Thoracic aorta (tissue), 2 donors: Measurements from ENCODE around the gene C6orf52. TPM values are rescaled to one million over a fixed set of nuclear protein-coding genes. Genes with fewer than 3 reads are reported as not detected.

Experiments
- ATAC-seq: fragments of 150-250 bp; one replicate; pipeline ENCODE4 v1.8.0; 2017; ENCODE audit warnings: low read depth; ENCODE audit not compliant: insufficient number of reproducible peaks, low FRiP score
- DNase-seq: peaks from one replicate; pipeline ENCODE4 v3.0.0-alpha.2; 2020; ENCODE audit warnings: low spot score
- H3K27ac ChIP-seq, 2 donors: fragments of 200-600 bp; sonication (generic); 1 replicate in 1 of 2; 2 replicates in 1 of 2; pipeline ENCODE4 v1.5.1; 2016; ENCODE audit warnings: mild to moderate bottlenecking in 2 of 2, moderate library complexity in 2 of 2
- H3K27me3 ChIP-seq: fragments of 200-600 bp; sonication (generic); replicated peaks from 2 replicates; pipeline ENCODE4 v1.6.0; 2016; ENCODE audit warnings: mild to moderate bottlenecking; ENCODE audit not compliant: insufficient read depth
- H3K36me3 ChIP-seq: fragments of 200-600 bp; sonication (generic); one replicate; pipeline ENCODE4 v1.5.1; 2016
- H3K4me1 ChIP-seq, 2 donors: fragments of 200-600 bp; sonication (generic); 1 replicate in 1 of 2; 2 replicates in 1 of 2; pipeline versions ENCODE4 v1.5.1 to v1.6.0; 2016; ENCODE audit warnings: low read depth in 2 of 2, mild to moderate bottlenecking in 1 of 2; ENCODE audit not compliant: control insufficient read depth in 1 of 2
- H3K4me3 ChIP-seq: fragments of 200-600 bp; sonication (generic); 2 replicates; pipeline ENCODE4 v1.5.1; 2016; ENCODE audit warnings: mild to moderate bottlenecking
- H3K9me3 ChIP-seq: fragments of 200-600 bp; sonication (generic); 2 replicates; pipeline ENCODE4 v1.5.1; 2016
- total RNA-seq, 2 donors: library from RNA; depleted of rRNA; stranded (reverse); fragments of >200 nt; gene quantifications; one replicate each; pipeline versions ENCODE4 v1.1.0 to v1.2.3, GENCODE V29; 2016
- TF ChIP-seq, protein P1 (sequence below): fragments of 200-600 bp; sonication (generic); IDR thresholded peaks from one replicate; pipeline ENCODE4 v1.5.1; 2019; ENCODE audit warnings: antibody characterized with exemption

Gene C6orf52
- total RNA-seq, 2 donors from 2014 or later: not detected

DNA sequence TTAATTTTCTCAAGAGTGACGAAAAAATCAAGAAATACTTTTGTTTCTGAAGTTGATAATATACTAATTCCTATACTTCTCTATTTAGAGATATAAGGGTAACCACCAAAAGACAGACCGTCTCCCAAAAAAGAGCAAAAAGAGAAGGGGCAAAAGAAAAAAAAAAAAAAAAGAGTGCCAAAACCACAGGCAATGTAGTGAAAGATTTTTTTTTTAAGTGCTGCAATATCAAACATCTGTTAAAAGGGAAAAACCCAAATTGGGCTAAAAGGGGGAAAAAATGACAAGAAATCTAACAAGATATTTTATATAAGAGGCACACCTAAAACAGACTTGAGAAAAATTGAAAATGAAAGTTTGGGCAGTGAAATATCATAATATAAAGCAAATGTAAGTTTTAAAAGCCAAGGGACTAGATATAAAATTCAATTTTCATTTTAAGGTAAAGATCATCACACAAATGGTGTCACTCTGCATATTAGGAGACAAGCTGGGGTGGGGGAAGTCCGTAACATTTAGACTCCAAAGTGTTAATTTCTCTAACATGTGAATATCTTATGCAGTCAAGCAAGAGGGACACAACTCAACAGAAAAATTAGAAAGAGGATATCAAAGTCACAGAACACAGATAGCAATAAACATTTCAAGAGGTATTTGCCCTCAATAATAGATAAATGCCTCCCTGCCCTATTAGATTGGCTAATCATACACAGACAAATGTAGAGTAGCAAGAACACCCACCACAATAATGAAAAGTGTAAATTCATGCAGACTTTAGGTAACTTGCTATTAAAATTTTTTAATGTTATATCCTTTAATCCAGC is 9.1 kb downstream of the C6orf52 start:
- Histone ChIP-seq H3K4me3 (no peak overlapping the region), H3K4me1 (no peaks in the 10 kb centered on the region), H3K36me3 (no peaks in the 10 kb centered on the region), H3K27me3 (no peaks in the 10 kb centered on the region), H3K9me3 (no peaks in the 10 kb centered on the region), H3K27ac (no peak overlapping the region)
- ATAC-seq (no peak), DNase-seq (no peak)
- TF ChIP-seq, protein P1, sequence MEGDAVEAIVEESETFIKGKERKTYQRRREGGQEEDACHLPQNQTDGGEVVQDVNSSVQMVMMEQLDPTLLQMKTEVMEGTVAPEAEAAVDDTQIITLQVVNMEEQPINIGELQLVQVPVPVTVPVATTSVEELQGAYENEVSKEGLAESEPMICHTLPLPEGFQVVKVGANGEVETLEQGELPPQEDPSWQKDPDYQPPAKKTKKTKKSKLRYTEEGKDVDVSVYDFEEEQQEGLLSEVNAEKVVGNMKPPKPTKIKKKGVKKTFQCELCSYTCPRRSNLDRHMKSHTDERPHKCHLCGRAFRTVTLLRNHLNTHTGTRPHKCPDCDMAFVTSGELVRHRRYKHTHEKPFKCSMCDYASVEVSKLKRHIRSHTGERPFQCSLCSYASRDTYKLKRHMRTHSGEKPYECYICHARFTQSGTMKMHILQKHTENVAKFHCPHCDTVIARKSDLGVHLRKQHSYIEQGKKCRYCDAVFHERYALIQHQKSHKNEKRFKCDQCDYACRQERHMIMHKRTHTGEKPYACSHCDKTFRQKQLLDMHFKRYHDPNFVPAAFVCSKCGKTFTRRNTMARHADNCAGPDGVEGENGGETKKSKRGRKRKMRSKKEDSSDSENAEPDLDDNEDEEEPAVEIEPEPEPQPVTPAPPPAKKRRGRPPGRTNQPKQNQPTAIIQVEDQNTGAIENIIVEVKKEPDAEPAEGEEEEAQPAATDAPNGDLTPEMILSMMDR: no peak

DNA sequence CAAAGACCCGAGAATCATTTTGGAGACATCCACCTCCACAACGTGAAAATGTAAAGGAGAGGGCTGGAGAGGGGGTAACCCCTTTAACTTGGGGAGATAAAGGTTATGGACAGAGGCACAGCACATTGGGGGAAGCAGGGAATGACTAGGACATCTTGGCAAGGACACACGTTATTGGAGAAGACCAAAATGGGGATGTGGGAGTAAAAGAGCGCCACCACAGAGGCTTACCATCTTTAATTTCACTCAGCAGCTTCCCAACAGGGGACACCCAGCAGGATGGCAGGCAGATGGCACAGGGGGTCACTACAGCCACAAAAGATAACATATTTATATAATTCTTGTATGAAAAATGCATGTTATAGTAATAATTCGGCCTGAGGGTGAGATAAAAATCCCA is 9.8 kb downstream of the C6orf52 start:
- no peak overlapping the region for H3K27ac ChIP-seq
- DNase-seq (no peak), ATAC-seq (no peak)
- no peak overlapping the region for H3K4me3 ChIP-seq
- no peaks in the 10 kb centered on the region for H3K4me1 ChIP-seq
- TF ChIP-seq, protein P1: no peak
- H3K36me3 ChIP-seq: no peaks in the 10 kb centered on the region
- no peaks in the 10 kb centered on the region for H3K27me3 ChIP-seq
- no peaks in the 10 kb centered on the region for H3K9me3 ChIP-seq

DNA sequence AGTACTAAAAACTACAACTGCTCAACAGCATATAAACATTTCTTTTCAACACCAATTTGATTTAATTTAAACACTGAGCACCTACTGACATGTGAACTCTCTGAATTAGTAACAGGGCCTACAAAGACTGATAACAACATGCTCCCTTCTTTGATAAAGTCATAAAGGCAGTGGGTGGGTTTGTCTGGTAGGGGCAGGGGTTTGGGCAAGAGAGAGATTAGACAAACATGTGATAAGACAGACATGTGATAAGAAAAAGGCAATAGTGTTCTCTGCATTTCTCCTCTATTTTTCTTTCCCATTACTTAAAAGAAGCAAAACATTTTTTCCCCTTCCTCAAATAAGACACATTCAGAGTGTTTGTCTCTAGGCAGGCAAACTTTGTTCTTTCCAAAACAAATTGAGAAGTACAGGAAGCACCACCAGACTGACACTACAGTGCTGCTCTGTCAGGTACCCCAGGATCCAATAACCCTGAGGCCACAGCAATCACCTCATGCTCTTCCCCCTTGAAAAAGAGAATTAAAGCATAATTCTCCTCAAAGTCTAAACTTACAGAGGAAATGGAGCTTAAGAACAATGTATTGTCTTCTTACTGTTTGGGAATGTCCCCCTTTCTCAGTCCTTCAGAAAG is 11.9 kb downstream of the C6orf52 start:
- Histone ChIP-seq H3K36me3 (no peaks in the 10 kb centered on the region), H3K9me3 (no peaks in the 10 kb centered on the region), H3K4me3 (no peak overlapping the region), H3K27ac (no peak overlapping the region), H3K27me3 (no peaks in the 10 kb centered on the region), H3K4me1 (no peaks in the 10 kb centered on the region)
- ATAC-seq (no peak), DNase-seq (no peak)
- TF ChIP-seq, protein P1: no peak

DNA sequence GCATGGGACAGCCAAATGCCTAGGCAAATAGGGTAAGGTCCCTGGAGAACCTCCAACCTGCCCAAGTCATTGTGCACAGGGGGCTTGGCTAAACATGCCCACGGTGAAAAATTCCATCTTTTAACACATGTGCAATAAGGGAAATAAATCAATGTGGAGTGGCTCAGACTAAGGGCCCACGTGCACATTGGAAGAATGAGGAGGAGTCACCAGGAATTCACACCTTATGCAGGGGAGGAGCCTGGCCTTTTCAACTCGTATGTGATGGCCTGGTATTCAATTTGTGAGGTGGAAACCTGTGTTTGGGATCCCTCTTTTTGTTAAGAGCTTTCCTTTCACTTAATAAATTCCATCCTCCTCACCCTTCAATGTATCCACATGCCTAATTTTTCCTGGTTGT is 12.6 kb downstream of the C6orf52 start:
- no peaks in the 10 kb centered on the region for H3K27me3 ChIP-seq
- TF ChIP-seq, protein P1: no peak
- no peak for ATAC-seq

DNA sequence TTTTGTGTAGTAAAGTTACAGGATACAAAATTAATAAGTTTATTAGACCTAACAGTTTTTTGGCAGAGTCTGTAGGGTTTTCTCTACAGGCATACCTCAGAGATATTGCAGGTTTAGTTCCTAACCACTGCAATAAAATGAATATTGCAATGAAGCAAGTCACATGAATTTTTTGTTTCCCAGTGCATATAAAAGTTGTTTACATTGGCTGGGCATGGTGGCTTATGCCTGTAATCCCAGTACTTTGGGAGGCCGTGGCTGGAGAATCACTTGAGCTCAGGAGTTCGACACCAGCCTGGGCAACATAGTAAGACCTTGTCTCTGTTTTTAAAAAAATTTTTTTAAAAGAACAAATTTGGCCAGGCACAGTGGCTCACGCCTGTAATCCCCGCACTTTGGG is 16.0 kb downstream of the C6orf52 start:
- ATAC-seq: no peak
- TF ChIP-seq, protein P1: no peak
- no peak overlapping the region for H3K27ac ChIP-seq

More for the DNA sequence above, 12.6 kb downstream of the C6orf52 start:
- no peaks in the 10 kb centered on the region for H3K4me1 ChIP-seq
- no peak for DNase-seq
- no peaks in the 10 kb centered on the region for H3K36me3 ChIP-seq
- no peak overlapping the region for H3K27ac ChIP-seq
- no peaks in the 10 kb centered on the region for H3K9me3 ChIP-seq
- H3K4me3 ChIP-seq: no peak overlapping the region

More for the DNA sequence above, 16.0 kb downstream of the C6orf52 start:
- Histone ChIP-seq H3K27me3 (no peaks in the 10 kb centered on the region), H3K4me1 (no peaks in the 10 kb centered on the region), H3K9me3 (no peaks in the 10 kb centered on the region), H3K4me3 (no peak overlapping the region), H3K36me3 (no peaks in the 10 kb centered on the region)
- DNase-seq: no peak
